ENCODE results near the gene TYRP1.

Gene TYRP1

GRCh38 chr9:12698266-12698665, 5.1 kb downstream of the TYRP1 start:
- H3K36me3 ChIP-seq (ENCODE audit: control insufficient read depth, insufficient read depth, low read length) = no peaks in the 10 kb centered on the region
- no peak for TF ChIP-seq CTCF (IDR thresholded peaks at IDR 0.05; ENCODE audit: insufficient read depth, low read length, poor library complexity, severe bottlenecking)
- H3K4me3 ChIP-seq (replicated peaks; ENCODE audit: low read depth, low read length) = no peak overlapping the region
- no peaks in the 10 kb centered on the region for H3K27me3 ChIP-seq (replicated peaks; ENCODE audit: control insufficient read depth, insufficient read depth, low read length)
- DNase-seq (ENCODE audit: extremely low read depth, insufficient read length) = no peak

- DNase-seq (ENCODE audit: extremely low read depth, insufficient read length) = no peak
- TF ChIP-seq CTCF (IDR thresholded peaks at IDR 0.05; ENCODE audit: insufficient read depth, low read length, poor library complexity, severe bottlenecking) = no peak
- Histone ChIP-seq H3K36me3 (ENCODE audit: control insufficient read depth, insufficient read depth, low read length) (no peaks in the 10 kb centered on the region), H3K27me3 (replicated peaks; ENCODE audit: control insufficient read depth, insufficient read depth, low read length) (no peaks in the 10 kb centered on the region), H3K4me3 (replicated peaks; ENCODE audit: low read depth, low read length) (no peak overlapping the region)
Measured at GRCh38 chr9:12698986-12699385, 5.8 kb downstream of the TYRP1 start.

- Histone ChIP-seq H3K36me3 (ENCODE audit: control insufficient read depth, insufficient read depth, low read length) (no peaks in the 10 kb centered on the region), H3K4me3 (replicated peaks; ENCODE audit: low read depth, low read length) (no peak overlapping the region), H3K27me3 (replicated peaks; ENCODE audit: control insufficient read depth, insufficient read depth, low read length) (no peaks in the 10 kb centered on the region)
- TF ChIP-seq CTCF (IDR thresholded peaks at IDR 0.05; ENCODE audit: insufficient read depth, low read length, poor library complexity, severe bottlenecking) = no peak
- DNase-seq (ENCODE audit: extremely low read depth, insufficient read length) = no peak
Measured at GRCh38 chr9:12699529-12699928, 6.3 kb downstream of the TYRP1 start.

DNA sequence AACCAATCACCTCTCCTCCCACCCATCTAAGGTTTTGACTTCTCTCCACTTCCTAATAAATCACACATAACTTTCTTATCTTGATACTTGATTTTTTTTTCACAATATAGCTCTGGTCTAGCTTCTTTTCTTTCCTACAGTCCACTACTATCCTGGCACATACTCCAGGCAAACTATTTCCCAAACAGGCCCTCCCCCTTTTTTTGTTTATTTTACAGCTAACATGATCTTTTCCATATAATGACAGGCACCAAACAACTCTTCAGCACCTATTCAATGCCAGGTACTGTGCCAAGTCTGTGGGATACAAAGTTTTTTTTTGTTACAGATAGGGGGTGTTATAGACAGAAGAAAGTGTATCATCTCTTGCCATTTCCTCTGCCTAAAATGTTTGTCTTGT, 7.9 kb downstream of the TYRP1 start:
- H3K36me3 ChIP-seq (ENCODE audit: control insufficient read depth, insufficient read depth, low read length) = no peaks in the 10 kb centered on the region
- no peak for DNase-seq (ENCODE audit: extremely low read depth, insufficient read length)
- TF ChIP-seq CTCF (IDR thresholded peaks at IDR 0.05; ENCODE audit: insufficient read depth, low read length, poor library complexity, severe bottlenecking) = no peak

DNA sequence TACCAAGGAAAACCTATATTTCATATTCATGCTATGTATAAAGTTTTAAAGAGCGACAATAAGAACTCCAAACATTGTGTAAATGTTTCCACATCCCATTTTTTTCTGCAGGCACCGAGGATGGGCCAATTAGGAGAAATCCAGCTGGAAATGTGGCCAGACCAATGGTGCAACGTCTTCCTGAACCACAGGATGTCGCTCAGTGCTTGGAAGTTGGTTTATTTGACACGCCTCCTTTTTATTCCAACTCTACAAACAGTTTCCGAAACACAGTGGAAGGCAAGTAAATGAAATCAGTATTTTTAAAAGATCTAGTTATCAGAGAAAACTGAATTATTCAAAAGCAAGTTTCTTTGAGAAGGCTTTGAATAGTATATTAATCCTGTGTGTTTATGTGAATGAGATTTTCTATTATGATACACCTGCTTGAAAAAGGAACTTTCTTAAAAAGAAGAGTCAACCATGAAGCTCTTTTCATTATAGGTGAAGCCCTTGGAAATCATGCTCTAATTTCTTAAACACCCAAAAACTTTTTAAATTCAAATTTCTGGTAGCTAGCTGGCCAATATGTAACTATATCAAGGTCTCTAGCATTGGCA, 9.1 kb downstream of the TYRP1 start:
- DNase-seq (ENCODE audit: extremely low read depth, insufficient read length) = no peak
- no peak overlapping the region for H3K4me3 ChIP-seq (replicated peaks; ENCODE audit: low read depth, low read length)
- H3K36me3 ChIP-seq (ENCODE audit: control insufficient read depth, insufficient read depth, low read length) = no peaks in the 10 kb centered on the region
- TF ChIP-seq CTCF (IDR thresholded peaks at IDR 0.05; ENCODE audit: insufficient read depth, low read length, poor library complexity, severe bottlenecking) = peak; percentile 1
- H3K27me3 ChIP-seq (replicated peaks; ENCODE audit: control insufficient read depth, insufficient read depth, low read length) = no peaks in the 10 kb centered on the region

More for the DNA sequence above, 7.9 kb downstream of the TYRP1 start:
- no peaks in the 10 kb centered on the region for H3K27me3 ChIP-seq (replicated peaks; ENCODE audit: control insufficient read depth, insufficient read depth, low read length)
- no peak overlapping the region for H3K4me3 ChIP-seq (replicated peaks; ENCODE audit: low read depth, low read length)

DNA sequence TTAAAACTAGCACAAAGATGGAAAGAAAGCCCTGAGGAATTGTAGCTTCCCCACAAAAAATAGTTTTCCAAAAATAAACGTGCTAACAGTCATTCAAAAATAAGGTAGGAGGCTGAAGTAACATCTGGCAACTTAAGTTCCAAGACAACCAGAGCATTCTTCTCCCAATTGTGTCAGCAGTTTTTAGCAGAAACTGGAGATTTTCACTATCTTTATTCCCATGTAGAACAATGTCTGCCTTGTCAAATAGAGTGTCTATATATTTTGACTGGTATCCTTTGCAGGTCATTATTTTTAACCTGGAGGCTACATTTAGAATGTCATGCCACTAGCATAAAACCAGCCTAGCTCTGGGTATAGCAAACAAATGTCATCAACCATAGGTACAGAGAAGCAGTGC, 10.8 kb downstream of the TYRP1 start:
- no peaks in the 10 kb centered on the region for H3K27me3 ChIP-seq (replicated peaks; ENCODE audit: control insufficient read depth, insufficient read depth, low read length)
- no peak for DNase-seq (ENCODE audit: extremely low read depth, insufficient read length)
- no peak for TF ChIP-seq CTCF (IDR thresholded peaks at IDR 0.05; ENCODE audit: insufficient read depth, low read length, poor library complexity, severe bottlenecking)
- H3K4me3 ChIP-seq (replicated peaks; ENCODE audit: low read depth, low read length) = no peak overlapping the region
- H3K36me3 ChIP-seq (ENCODE audit: control insufficient read depth, insufficient read depth, low read length) = no peaks in the 10 kb centered on the region
